HL-60 (cell line): ENCODE data around the gene ASS1.

ENCODE experiments used
- POLR2AphosphoS5 ChIP-seq: IDR thresholded peaks from 2 replicates; pipeline ENCODE4 v1.6.1; 2012; ENCODE audit warnings: low read depth
- TF ChIP-seq, protein P1 (sequence below): IDR thresholded peaks from one replicate; pipeline ENCODE4 v1.5.1; 2011; ENCODE audit warnings: low read length, control low read depth, inconsistent platforms; ENCODE audit not compliant: insufficient read depth
- TF ChIP-seq, protein P2 (sequence below): IDR thresholded peaks from 2 replicates; pipeline ENCODE4 v1.6.1; 2012; ENCODE audit warnings: low read depth; ENCODE audit not compliant: insufficient replicate concordance

DNA sequence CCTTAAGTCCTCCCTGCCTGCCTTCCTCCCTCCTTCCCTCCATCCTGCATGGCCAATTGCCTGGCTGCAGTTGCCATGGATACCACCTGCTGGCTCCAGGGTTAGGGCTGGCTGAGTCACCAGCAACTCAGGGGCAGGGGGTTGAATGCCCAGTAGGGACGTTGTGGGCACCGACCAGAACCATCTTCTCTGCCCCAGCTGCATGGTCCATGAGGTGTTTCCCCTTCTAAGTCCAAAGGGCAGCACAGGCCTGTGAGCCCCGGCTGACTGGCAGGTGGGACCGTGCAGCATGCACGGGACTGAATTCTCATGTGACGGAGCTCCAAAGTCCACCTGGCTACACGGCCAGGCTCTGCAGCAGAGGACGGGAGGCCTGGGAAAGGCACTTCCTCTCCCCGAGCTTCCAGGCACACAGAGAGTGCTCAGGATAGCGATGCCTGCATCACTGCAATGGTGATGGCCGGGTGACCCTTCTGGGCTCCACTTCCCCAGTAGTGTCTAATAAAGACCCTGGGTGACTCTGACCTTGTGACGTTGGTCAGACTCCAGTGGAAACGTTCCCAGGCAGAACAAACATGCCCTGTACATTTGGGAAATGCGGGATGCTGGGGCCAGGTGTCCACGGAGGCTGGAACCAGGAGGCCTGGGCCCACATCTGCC, 5.7 kb downstream of the ASS1 start:
- TF ChIP-seq, protein P1, sequence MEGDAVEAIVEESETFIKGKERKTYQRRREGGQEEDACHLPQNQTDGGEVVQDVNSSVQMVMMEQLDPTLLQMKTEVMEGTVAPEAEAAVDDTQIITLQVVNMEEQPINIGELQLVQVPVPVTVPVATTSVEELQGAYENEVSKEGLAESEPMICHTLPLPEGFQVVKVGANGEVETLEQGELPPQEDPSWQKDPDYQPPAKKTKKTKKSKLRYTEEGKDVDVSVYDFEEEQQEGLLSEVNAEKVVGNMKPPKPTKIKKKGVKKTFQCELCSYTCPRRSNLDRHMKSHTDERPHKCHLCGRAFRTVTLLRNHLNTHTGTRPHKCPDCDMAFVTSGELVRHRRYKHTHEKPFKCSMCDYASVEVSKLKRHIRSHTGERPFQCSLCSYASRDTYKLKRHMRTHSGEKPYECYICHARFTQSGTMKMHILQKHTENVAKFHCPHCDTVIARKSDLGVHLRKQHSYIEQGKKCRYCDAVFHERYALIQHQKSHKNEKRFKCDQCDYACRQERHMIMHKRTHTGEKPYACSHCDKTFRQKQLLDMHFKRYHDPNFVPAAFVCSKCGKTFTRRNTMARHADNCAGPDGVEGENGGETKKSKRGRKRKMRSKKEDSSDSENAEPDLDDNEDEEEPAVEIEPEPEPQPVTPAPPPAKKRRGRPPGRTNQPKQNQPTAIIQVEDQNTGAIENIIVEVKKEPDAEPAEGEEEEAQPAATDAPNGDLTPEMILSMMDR = no peak
- TF ChIP-seq POLR2AphosphoS5 = no peak
- TF ChIP-seq, protein P2, sequence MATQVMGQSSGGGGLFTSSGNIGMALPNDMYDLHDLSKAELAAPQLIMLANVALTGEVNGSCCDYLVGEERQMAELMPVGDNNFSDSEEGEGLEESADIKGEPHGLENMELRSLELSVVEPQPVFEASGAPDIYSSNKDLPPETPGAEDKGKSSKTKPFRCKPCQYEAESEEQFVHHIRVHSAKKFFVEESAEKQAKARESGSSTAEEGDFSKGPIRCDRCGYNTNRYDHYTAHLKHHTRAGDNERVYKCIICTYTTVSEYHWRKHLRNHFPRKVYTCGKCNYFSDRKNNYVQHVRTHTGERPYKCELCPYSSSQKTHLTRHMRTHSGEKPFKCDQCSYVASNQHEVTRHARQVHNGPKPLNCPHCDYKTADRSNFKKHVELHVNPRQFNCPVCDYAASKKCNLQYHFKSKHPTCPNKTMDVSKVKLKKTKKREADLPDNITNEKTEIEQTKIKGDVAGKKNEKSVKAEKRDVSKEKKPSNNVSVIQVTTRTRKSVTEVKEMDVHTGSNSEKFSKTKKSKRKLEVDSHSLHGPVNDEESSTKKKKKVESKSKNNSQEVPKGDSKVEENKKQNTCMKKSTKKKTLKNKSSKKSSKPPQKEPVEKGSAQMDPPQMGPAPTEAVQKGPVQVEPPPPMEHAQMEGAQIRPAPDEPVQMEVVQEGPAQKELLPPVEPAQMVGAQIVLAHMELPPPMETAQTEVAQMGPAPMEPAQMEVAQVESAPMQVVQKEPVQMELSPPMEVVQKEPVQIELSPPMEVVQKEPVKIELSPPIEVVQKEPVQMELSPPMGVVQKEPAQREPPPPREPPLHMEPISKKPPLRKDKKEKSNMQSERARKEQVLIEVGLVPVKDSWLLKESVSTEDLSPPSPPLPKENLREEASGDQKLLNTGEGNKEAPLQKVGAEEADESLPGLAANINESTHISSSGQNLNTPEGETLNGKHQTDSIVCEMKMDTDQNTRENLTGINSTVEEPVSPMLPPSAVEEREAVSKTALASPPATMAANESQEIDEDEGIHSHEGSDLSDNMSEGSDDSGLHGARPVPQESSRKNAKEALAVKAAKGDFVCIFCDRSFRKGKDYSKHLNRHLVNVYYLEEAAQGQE = no peak
